HepG2 (cell line): Measurements from ENCODE around the gene SMAD7. TPM values are rescaled to one million over a fixed set of nuclear protein-coding genes. Genes with fewer than 3 reads are reported as not detected.

Experiments used
- CBFB ChIP-seq: sonication (generic); formaldehyde crosslinking; IDR thresholded peaks from 2 replicates; pipeline ENCODE4 v1.4.0; 2020; ENCODE audit warnings: missing genetic modification reagents
- CBX5 ChIP-seq: sonication (generic); formaldehyde crosslinking; IDR thresholded peaks from 2 replicates; pipeline ENCODE4 v1.4.0; 2020; ENCODE audit warnings: missing genetic modification reagents, borderline replicate concordance
- ERF ChIP-seq: IDR thresholded peaks from 2 replicates; pipeline ENCODE4 v1.6.1; 2018; ENCODE audit warnings: missing biosample characterization, missing genetic modification reagents
- KDM2A ChIP-seq: sonication (generic); formaldehyde crosslinking; IDR thresholded peaks from 2 replicates; pipeline ENCODE4 v1.4.0; 2020; ENCODE audit warnings: low read depth, missing genetic modification reagents, borderline replicate concordance
- PHF21A ChIP-seq: sonication (generic); formaldehyde crosslinking; IDR thresholded peaks from 2 replicates; pipeline ENCODE4 v1.5.0; 2020; ENCODE audit warnings: mild to moderate bottlenecking, missing genetic modification reagents
- RFX3 ChIP-seq: IDR thresholded peaks from 2 replicates; pipeline ENCODE4 v1.6.1; 2016; ENCODE audit warnings: missing biosample characterization, missing genetic modification reagents
- SIN3B ChIP-seq: fragments of 150-350 bp; IDR thresholded peaks from 2 replicates; pipeline ENCODE4 v1.6.1; 2014; ENCODE audit warnings: low read length
- SKI ChIP-seq: fragments of 450-650 bp; IDR thresholded peaks from one replicate; pipeline ENCODE4 v1.6.1; 2018; ENCODE audit warnings: mild to moderate bottlenecking; ENCODE audit not compliant: partially characterized antibody
- SMARCC2 ChIP-seq: fragments of 450-650 bp; IDR thresholded peaks from 2 replicates; pipeline ENCODE4 v1.6.1; 2017; ENCODE audit warnings: antibody characterized with exemption, mild to moderate bottlenecking
- TEAD2 ChIP-seq: sonication (generic); formaldehyde crosslinking; IDR thresholded peaks from 2 replicates; pipeline ENCODE4 v1.9.0; 2021; ENCODE audit warnings: missing genetic modification reagents
- ZC3H4 ChIP-seq: sonication (generic); formaldehyde crosslinking; IDR thresholded peaks from 2 replicates; pipeline ENCODE4 v1.4.0; 2020; ENCODE audit warnings: missing genetic modification reagents, borderline replicate concordance
- ZFP36L1 ChIP-seq: sonication (generic); formaldehyde crosslinking; IDR thresholded peaks from 2 replicates; pipeline ENCODE4 v1.8.0; 2022; ENCODE audit warnings: mild to moderate bottlenecking, missing genetic modification reagents, moderate library complexity
- ZNF143 ChIP-seq: sonication (generic); formaldehyde crosslinking; IDR thresholded peaks from 2 replicates; pipeline ENCODE4 v1.4.0; 2020; ENCODE audit warnings: missing genetic modification reagents
- ZNF260 ChIP-seq: sonication (generic); formaldehyde crosslinking; IDR thresholded peaks from 2 replicates; pipeline ENCODE4 v1.4.0; 2020; ENCODE audit warnings: missing genetic modification reagents, low read depth, mild to moderate bottlenecking, borderline replicate concordance
- ZNF451 ChIP-seq: sonication (generic); formaldehyde crosslinking; IDR thresholded peaks from 2 replicates; pipeline ENCODE4 v1.5.0; 2020; ENCODE audit warnings: mild to moderate bottlenecking, missing genetic modification reagents
- ZNF570 ChIP-seq: sonication (generic); formaldehyde crosslinking; IDR thresholded peaks from 2 replicates; pipeline ENCODE4 v1.4.0; 2020; ENCODE audit warnings: mild to moderate bottlenecking, missing genetic modification reagents, borderline replicate concordance
- ZNF644 ChIP-seq: IDR thresholded peaks from 2 replicates; pipeline ENCODE4 v1.6.1; 2016; ENCODE audit warnings: low read depth
- ZNF768 ChIP-seq: sonication (generic); formaldehyde crosslinking; IDR thresholded peaks from 2 replicates; pipeline ENCODE4 v1.4.0; 2020; ENCODE audit warnings: missing genetic modification reagents
- ZNF772 ChIP-seq: sonication (generic); formaldehyde crosslinking; IDR thresholded peaks from 2 replicates; pipeline ENCODE4 v1.5.0; 2020; ENCODE audit warnings: mild to moderate bottlenecking, missing genetic modification reagents
- ZNF841 ChIP-seq: sonication (generic); formaldehyde crosslinking; IDR thresholded peaks from 2 replicates; pipeline ENCODE4 v1.8.1; 2023; ENCODE audit warnings: missing genetic modification reagents, borderline replicate concordance
- polyA plus RNA-seq, 8 experiments: library from polyadenylated mRNA; depleted of rRNA in 3 of 8; stranded (reverse) in 7 of 8; unstranded in 1 of 8; fragments of >200 nt; fragmentation: Illumina TruSeq in 4 of 8; extraction: Trizol in 4 of 8; gene quantifications; 2 replicates each; pipeline versions ENCODE4 v1.2.1 to v1.2.3, GENCODE V29; 2011 to 2016; ENCODE audit warnings: low read depth in 4 of 8, missing spikeins in 1 of 8, mixed read lengths in 1 of 8; ENCODE audit not compliant: insufficient read depth in 1 of 8
- total RNA-seq, 5 experiments: library from RNA; depleted of rRNA; stranded (reverse); fragments of >200 nt; fragmentation: Illumina TruSeq; extraction: Trizol; gene quantifications; 2 replicates each; pipeline ENCODE4 v1.2.3, GENCODE V29; 2016; ENCODE audit warnings: low read depth in 1 of 5
- TF ChIP-seq, protein P1 (sequence below): sonication (generic); formaldehyde crosslinking; IDR thresholded peaks from 2 replicates; pipeline ENCODE4 v1.4.0; 2020; ENCODE audit warnings: missing genetic modification reagents
- TF ChIP-seq, protein P2 (sequence below): sonication (generic); formaldehyde crosslinking; IDR thresholded peaks from 2 replicates; pipeline ENCODE4 v1.4.0; 2020; ENCODE audit warnings: missing genetic modification reagents
- TF ChIP-seq, protein P3 (sequence below): sonication (generic); formaldehyde crosslinking; IDR thresholded peaks from 2 replicates; pipeline ENCODE4 v1.4.0; 2020; ENCODE audit warnings: missing genetic modification reagents
- TF ChIP-seq, protein P4 (sequence below): sonication (generic); formaldehyde crosslinking; IDR thresholded peaks from 2 replicates; pipeline ENCODE4 v1.8.0; 2022; ENCODE audit warnings: mild to moderate bottlenecking, missing genetic modification reagents
- TF ChIP-seq, protein P5 (sequence below): sonication (generic); formaldehyde crosslinking; IDR thresholded peaks from 2 replicates; pipeline ENCODE4 v1.4.0; 2020; ENCODE audit warnings: mild to moderate bottlenecking, missing genetic modification reagents

Gene SMAD7
- total and polyA plus RNA-seq, 2 of the 13 experiments (the other 11 are each of a cell fraction or from before 2014, with no cell fraction given): 17.4 to 24.7 TPM

DNA sequence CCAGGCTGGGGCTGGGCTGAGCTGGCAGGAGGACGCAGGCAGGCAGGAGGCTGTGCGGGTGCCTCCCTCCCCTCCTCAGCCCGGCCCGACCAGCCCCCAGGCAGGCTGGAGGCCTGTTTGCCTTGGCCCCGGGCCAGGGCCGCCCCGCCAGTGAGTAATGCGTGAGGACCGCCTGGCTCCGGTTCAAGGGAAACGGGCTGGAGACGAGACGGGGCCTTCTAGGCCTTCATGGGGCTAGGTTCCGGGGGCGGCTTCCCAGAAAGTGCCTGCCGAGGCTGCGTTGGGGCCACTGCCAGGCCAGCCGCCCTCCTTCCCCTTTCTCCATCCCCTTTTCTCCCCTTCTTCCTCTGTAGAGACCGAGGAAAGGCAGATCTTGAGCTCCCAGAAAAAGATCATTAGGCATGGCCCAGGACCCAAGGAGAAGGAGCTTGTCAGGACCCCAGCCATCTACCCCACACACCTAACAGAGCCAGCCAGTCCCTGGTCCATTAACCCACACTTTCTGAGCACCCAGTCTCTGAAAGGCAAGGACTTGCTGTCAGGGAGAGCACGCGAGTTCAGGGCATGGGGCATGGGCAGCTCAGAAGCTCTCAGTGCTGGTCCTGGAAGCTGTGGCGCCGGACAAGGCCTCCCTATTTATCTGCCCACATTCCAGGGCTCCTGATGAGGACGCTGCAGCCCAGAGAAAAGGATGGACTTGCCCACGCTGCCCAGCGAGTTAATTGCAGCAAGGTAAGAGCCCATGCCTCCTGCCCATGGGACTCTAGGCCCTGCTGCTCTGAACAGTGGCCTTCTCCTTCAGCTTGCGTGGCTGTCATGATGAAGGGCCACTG lies 48.5 kb downstream of the SMAD7 start (continued):
- TF ChIP-seq ZNF451 (CRISPR knock-in tag) (0 out of 2 replicates have a peak, but pooled peaks have one; percentile 22), ZNF772 (CRISPR knock-in tag) (peak; percentile 68; the same call in 1 of the 2 replicates), ZNF768 (CRISPR knock-in tag) (peak; percentile 55; the same call in 1 of the 2 replicates), CBFB (CRISPR knock-in tag) (peak; percentile 67), PHF21A (peak; percentile 68; the same call in 1 of the 2 replicates), ERF (CRISPR knock-in tag) (peak; percentile 81), ZNF570 (CRISPR knock-in tag) (no peak), SIN3B (no peak), SKI (peak; percentile 95), ZNF260 (no peak), ZC3H4 (CRISPR knock-in tag) (no peak), TEAD2 (CRISPR knock-in tag) (no peak), RFX3 (CRISPR knock-in tag) (no peak), KDM2A (CRISPR knock-in tag) (peak; percentile 76; the same call in 1 of the 2 replicates), ZNF644 (CRISPR knock-in tag) (peak; percentile 26; the same call in 1 of the 2 replicates), SMARCC2 (no peak), ZNF841 (CRISPR knock-in tag) (no peak), CBX5 (CRISPR knock-in tag) (no peak; the same call in 1 of the 2 replicates), ZNF143 (no peak), ZFP36L1 (CRISPR knock-in tag) (peak; percentile 93)
- TF ChIP-seq, protein P1, sequence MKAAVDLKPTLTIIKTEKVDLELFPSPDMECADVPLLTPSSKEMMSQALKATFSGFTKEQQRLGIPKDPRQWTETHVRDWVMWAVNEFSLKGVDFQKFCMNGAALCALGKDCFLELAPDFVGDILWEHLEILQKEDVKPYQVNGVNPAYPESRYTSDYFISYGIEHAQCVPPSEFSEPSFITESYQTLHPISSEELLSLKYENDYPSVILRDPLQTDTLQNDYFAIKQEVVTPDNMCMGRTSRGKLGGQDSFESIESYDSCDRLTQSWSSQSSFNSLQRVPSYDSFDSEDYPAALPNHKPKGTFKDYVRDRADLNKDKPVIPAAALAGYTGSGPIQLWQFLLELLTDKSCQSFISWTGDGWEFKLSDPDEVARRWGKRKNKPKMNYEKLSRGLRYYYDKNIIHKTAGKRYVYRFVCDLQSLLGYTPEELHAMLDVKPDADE (CRISPR knock-in tag): no peak
- TF ChIP-seq, protein P2, sequence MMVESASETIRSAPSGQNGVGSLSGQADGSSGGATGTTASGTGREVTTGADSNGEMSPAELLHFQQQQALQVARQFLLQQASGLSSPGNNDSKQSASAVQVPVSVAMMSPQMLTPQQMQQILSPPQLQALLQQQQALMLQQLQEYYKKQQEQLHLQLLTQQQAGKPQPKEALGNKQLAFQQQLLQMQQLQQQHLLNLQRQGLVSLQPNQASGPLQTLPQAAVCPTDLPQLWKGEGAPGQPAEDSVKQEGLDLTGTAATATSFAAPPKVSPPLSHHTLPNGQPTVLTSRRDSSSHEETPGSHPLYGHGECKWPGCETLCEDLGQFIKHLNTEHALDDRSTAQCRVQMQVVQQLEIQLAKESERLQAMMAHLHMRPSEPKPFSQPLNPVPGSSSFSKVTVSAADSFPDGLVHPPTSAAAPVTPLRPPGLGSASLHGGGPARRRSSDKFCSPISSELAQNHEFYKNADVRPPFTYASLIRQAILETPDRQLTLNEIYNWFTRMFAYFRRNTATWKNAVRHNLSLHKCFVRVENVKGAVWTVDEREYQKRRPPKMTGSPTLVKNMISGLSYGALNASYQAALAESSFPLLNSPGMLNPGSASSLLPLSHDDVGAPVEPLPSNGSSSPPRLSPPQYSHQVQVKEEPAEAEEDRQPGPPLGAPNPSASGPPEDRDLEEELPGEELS (CRISPR knock-in tag): peak; percentile 65
- TF ChIP-seq, protein P3, sequence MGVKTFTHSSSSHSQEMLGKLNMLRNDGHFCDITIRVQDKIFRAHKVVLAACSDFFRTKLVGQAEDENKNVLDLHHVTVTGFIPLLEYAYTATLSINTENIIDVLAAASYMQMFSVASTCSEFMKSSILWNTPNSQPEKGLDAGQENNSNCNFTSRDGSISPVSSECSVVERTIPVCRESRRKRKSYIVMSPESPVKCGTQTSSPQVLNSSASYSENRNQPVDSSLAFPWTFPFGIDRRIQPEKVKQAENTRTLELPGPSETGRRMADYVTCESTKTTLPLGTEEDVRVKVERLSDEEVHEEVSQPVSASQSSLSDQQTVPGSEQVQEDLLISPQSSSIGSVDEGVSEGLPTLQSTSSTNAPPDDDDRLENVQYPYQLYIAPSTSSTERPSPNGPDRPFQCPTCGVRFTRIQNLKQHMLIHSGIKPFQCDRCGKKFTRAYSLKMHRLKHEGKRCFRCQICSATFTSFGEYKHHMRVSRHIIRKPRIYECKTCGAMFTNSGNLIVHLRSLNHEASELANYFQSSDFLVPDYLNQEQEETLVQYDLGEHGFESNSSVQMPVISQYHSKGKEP (CRISPR knock-in tag): no peak
- TF ChIP-seq, protein P4, sequence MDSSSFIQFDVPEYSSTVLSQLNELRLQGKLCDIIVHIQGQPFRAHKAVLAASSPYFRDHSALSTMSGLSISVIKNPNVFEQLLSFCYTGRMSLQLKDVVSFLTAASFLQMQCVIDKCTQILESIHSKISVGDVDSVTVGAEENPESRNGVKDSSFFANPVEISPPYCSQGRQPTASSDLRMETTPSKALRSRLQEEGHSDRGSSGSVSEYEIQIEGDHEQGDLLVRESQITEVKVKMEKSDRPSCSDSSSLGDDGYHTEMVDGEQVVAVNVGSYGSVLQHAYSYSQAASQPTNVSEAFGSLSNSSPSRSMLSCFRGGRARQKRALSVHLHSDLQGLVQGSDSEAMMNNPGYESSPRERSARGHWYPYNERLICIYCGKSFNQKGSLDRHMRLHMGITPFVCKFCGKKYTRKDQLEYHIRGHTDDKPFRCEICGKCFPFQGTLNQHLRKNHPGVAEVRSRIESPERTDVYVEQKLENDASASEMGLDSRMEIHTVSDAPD (CRISPR knock-in tag): no peak
- TF ChIP-seq, protein P5, sequence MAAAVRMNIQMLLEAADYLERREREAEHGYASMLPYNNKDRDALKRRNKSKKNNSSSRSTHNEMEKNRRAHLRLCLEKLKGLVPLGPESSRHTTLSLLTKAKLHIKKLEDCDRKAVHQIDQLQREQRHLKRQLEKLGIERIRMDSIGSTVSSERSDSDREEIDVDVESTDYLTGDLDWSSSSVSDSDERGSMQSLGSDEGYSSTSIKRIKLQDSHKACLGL (CRISPR knock-in tag): peak; percentile 55; the same call in 1 of the 2 replicates
